Measurements from ENCODE around the gene ALPL. TPM values are rescaled to one million over a fixed set of nuclear protein-coding genes. Genes with fewer than 3 reads are reported as not detected.

The ALPL gene
- polyA plus RNA-seq, 1 experiment, result 0.45 TPM

- Histone ChIP-seq H3K36me3 (ENCODE audit: control insufficient read depth, insufficient read depth, low read length) (no peaks in the 10 kb centered on the region), H3K4me3 (ENCODE audit: low read depth, low read length) (no peak overlapping the region), H3K27me3 (ENCODE audit: control insufficient read depth, insufficient read depth, low read length) (peaks cover 12% of the 10 kb centered on the region; the same call in 1 of the 2 replicates)
- POLR2A ChIA-PET, result interaction anchor here (0.5 kb wide), 1 partner anchor 183 kb away, joined by 3 read pairs; no protein-coding TSS in a partner anchor
- DNase-seq (ENCODE audit: low read depth), result no peak
- no peak for TF ChIP-seq CTCF (IDR thresholded peaks at IDR 0.05; ENCODE audit: insufficient read depth, low read depth, low read length)
- CTCF ChIA-PET, result interaction anchor here (0.6 to 0.7 kb wide), 3 partner anchors 9 to 630 kb away, joined by 3 read pairs; no protein-coding TSS in a partner anchor
Observed at GRCh38 chr1:21624571-21625389, 115.6 kb downstream of the ALPL start.

GRCh38 chr1:21625390-21626190, 116.4 kb downstream of the ALPL start:
- POLR2A ChIA-PET, result no interaction called here
- H3K4me3 ChIP-seq (ENCODE audit: low read depth, low read length), result no peak overlapping the region
- H3K36me3 ChIP-seq (ENCODE audit: control insufficient read depth, insufficient read depth, low read length), result no peaks in the 10 kb centered on the region
- peaks cover 12% of the 10 kb centered on the region for H3K27me3 ChIP-seq (ENCODE audit: control insufficient read depth, insufficient read depth, low read length)
- CTCF ChIA-PET, result interaction anchor here (0.6 to 0.7 kb wide), 2 partner anchors 21 to 629 kb away, joined by 3 read pairs; no protein-coding TSS in a partner anchor
- DNase-seq (ENCODE audit: low read depth), result no peak
- TF ChIP-seq CTCF (IDR thresholded peaks at IDR 0.05; ENCODE audit: insufficient read depth, low read depth, low read length), result no peak

GRCh38 chr1:21626921-21627339, 117.7 kb downstream of the ALPL start:
- ChIA-PET CTCF (interaction anchor here (0.6 kb wide), 1 partner anchor 8 kb away, joined by 3 read pairs; no protein-coding TSS in a partner anchor), POLR2A (no interaction called here)
- Histone ChIP-seq H3K4me3 (ENCODE audit: low read depth, low read length) (no peak overlapping the region), H3K36me3 (ENCODE audit: control insufficient read depth, insufficient read depth, low read length) (no peaks in the 10 kb centered on the region), H3K27me3 (ENCODE audit: control insufficient read depth, insufficient read depth, low read length) (peaks cover 9% of the 10 kb centered on the region; the same call in 1 of the 2 replicates)
- no peak for DNase-seq (ENCODE audit: low read depth)
- TF ChIP-seq CTCF (IDR thresholded peaks at IDR 0.05; ENCODE audit: insufficient read depth, low read depth, low read length), result no peak

Other genes with a start within 250 kb of the ALPL start
- gene ECE1, start 219.0 kb upstream of the ALPL start, polyA plus RNA-seq (2011; rRNA removed), result 70.7 and 150 TPM in 2 replicates
- 17.1 and 17.8 TPM in 2 replicates for gene NBPF3, start 69.3 kb upstream of the ALPL start, polyA plus RNA-seq (2011; rRNA removed)
- gene RAP1GAP, start 159.9 kb downstream of the ALPL start, polyA plus RNA-seq (2011; rRNA removed), result 0.16 and 0.31 TPM in 2 replicates

All from BJ (cell line).